HepG2 (cell line): ENCODE results near the gene TM9SF4. TPM values are rescaled to one million over a fixed set of nuclear protein-coding genes. Genes with fewer than 3 reads are reported as not detected.

Experiments
- JARID2 ChIP-seq: sonication (generic); formaldehyde crosslinking; IDR thresholded peaks from 2 replicates; pipeline ENCODE4 v1.8.1; 2023; ENCODE audit warnings: missing genetic modification reagents, inconsistent platforms; ENCODE audit not compliant: insufficient replicate concordance
- KDM5A ChIP-seq: fragments of 200-600 bp; sonication (generic); IDR thresholded peaks from 2 replicates; pipeline ENCODE4 v1.7.0; 2018; ENCODE audit warnings: antibody characterized with exemption, mild to moderate bottlenecking, low read length, borderline replicate concordance
- MED13 ChIP-seq: sonication (generic); formaldehyde crosslinking; IDR thresholded peaks from 2 replicates; pipeline ENCODE4 v1.5.0; 2020; ENCODE audit warnings: missing genetic modification reagents
- NCOR1 ChIP-seq: fragments of 200-600 bp; sonication (generic); IDR thresholded peaks from 2 replicates; pipeline ENCODE4 v1.7.0; 2017; ENCODE audit warnings: antibody characterized with exemption, low read length, borderline replicate concordance
- NFE2L1 ChIP-seq: sonication (generic); formaldehyde crosslinking; IDR thresholded peaks from 2 replicates; pipeline ENCODE4 v1.4.0; 2020; ENCODE audit warnings: missing genetic modification reagents, mild to moderate bottlenecking, borderline replicate concordance
- NFE2L2 ChIP-seq: fragments of 150-350 bp; IDR thresholded peaks from 2 replicates; pipeline ENCODE4 v1.6.1; 2014; ENCODE audit warnings: low read length
- NFKBIZ ChIP-seq: IDR thresholded peaks from 2 replicates; pipeline ENCODE4 v1.6.1; 2018; ENCODE audit warnings: missing genetic modification reagents, missing compliant biosample characterization
- NFYB ChIP-seq: sonication (generic); formaldehyde crosslinking; IDR thresholded peaks from 2 replicates; pipeline ENCODE4 v1.4.0; 2020; ENCODE audit warnings: missing genetic modification reagents
- RXRA ChIP-seq: sonication (generic); formaldehyde crosslinking; IDR thresholded peaks from 2 replicates; pipeline ENCODE4 v1.5.1; 2020; ENCODE audit warnings: missing genetic modification reagents
- SNAPC2 ChIP-seq: sonication (generic); formaldehyde crosslinking; IDR thresholded peaks from 2 replicates; pipeline ENCODE4 v1.8.1; 2022; ENCODE audit warnings: mild to moderate bottlenecking, missing genetic modification reagents
- SOX6 ChIP-seq, 2 experiments: fragments of 450-650 bp in 1 of 2; sonication (generic) in 1 of 2; formaldehyde crosslinking in 1 of 2; IDR thresholded peaks; 2 replicates each; pipeline versions ENCODE4 v1.4.0 to v1.6.1; 2017 to 2020; ENCODE audit warnings: antibody characterized with exemption in 1 of 2, mild to moderate bottlenecking in 1 of 2, missing genetic modification reagents in 1 of 2
- TAF1 ChIP-seq: sonication (generic); formaldehyde crosslinking; IDR thresholded peaks from 2 replicates; pipeline ENCODE4 v1.4.0; 2020; ENCODE audit warnings: missing genetic modification reagents
- ZMYM4 ChIP-seq: sonication (generic); formaldehyde crosslinking; IDR thresholded peaks from 2 replicates; pipeline ENCODE4 v1.8.1; 2023; ENCODE audit warnings: mild to moderate bottlenecking, missing genetic modification reagents
- ZNF331 ChIP-seq: sonication (generic); formaldehyde crosslinking; IDR thresholded peaks from 2 replicates; pipeline ENCODE4 v1.4.0; 2020; ENCODE audit warnings: missing genetic modification reagents
- ZNF616 ChIP-seq: sonication (generic); formaldehyde crosslinking; IDR thresholded peaks from 2 replicates; pipeline ENCODE4 v1.5.0; 2020; ENCODE audit warnings: low read depth, mild to moderate bottlenecking, missing genetic modification reagents
- ZNF777 ChIP-seq: sonication (generic); formaldehyde crosslinking; IDR thresholded peaks from 2 replicates; pipeline ENCODE4 v1.4.0; 2020; ENCODE audit warnings: missing genetic modification reagents
- ZSCAN30 ChIP-seq: sonication (generic); formaldehyde crosslinking; IDR thresholded peaks from 2 replicates; pipeline ENCODE4 v1.5.0; 2020; ENCODE audit warnings: mild to moderate bottlenecking, missing genetic modification reagents
- polyA plus RNA-seq, 8 experiments: library from polyadenylated mRNA; depleted of rRNA in 3 of 8; stranded (reverse) in 7 of 8; unstranded in 1 of 8; fragments of >200 nt; fragmentation: Illumina TruSeq in 4 of 8; extraction: Trizol in 4 of 8; gene quantifications; 2 replicates each; pipeline versions ENCODE4 v1.2.1 to v1.2.3, GENCODE V29; 2011 to 2016; ENCODE audit warnings: low read depth in 4 of 8, missing spikeins in 1 of 8, mixed read lengths in 1 of 8; ENCODE audit not compliant: insufficient read depth in 1 of 8
- total RNA-seq, 5 experiments: library from RNA; depleted of rRNA; stranded (reverse); fragments of >200 nt; fragmentation: Illumina TruSeq; extraction: Trizol; gene quantifications; 2 replicates each; pipeline ENCODE4 v1.2.3, GENCODE V29; 2016; ENCODE audit warnings: low read depth in 1 of 5
- TF ChIP-seq, protein P1 (sequence below), 2 experiments: sonication (generic) in 1 of 2; formaldehyde crosslinking in 1 of 2; IDR thresholded peaks; 2 replicates each; pipeline versions ENCODE4 v1.4.0 to v1.6.1; 2018 to 2020; ENCODE audit warnings: missing genetic modification reagents in 2 of 2, borderline replicate concordance in 1 of 2, low read depth in 1 of 2, mild to moderate bottlenecking in 1 of 2, missing biosample characterization in 1 of 2
- TF ChIP-seq, protein P2 (sequence below): sonication (generic); formaldehyde crosslinking; IDR thresholded peaks from 2 replicates; pipeline ENCODE4; 2020; ENCODE audit warnings: missing genetic modification reagents, mild to moderate bottlenecking, borderline replicate concordance
- TF ChIP-seq, protein P3 (sequence below): sonication (generic); formaldehyde crosslinking; IDR thresholded peaks from 2 replicates; pipeline ENCODE4 v1.8.1; 2023; ENCODE audit warnings: mild to moderate bottlenecking, missing genetic modification reagents
- TF ChIP-seq, protein P4 (sequence below): sonication (generic); formaldehyde crosslinking; IDR thresholded peaks from 2 replicates; pipeline ENCODE4 v1.5.0; 2020; ENCODE audit warnings: mild to moderate bottlenecking, missing genetic modification reagents

Gene TM9SF4
- total and polyA plus RNA-seq, 2 of the 13 experiments (the other 11 are each of a cell fraction or from before 2014, with no cell fraction given), result 53.5 to 171 TPM

DNA sequence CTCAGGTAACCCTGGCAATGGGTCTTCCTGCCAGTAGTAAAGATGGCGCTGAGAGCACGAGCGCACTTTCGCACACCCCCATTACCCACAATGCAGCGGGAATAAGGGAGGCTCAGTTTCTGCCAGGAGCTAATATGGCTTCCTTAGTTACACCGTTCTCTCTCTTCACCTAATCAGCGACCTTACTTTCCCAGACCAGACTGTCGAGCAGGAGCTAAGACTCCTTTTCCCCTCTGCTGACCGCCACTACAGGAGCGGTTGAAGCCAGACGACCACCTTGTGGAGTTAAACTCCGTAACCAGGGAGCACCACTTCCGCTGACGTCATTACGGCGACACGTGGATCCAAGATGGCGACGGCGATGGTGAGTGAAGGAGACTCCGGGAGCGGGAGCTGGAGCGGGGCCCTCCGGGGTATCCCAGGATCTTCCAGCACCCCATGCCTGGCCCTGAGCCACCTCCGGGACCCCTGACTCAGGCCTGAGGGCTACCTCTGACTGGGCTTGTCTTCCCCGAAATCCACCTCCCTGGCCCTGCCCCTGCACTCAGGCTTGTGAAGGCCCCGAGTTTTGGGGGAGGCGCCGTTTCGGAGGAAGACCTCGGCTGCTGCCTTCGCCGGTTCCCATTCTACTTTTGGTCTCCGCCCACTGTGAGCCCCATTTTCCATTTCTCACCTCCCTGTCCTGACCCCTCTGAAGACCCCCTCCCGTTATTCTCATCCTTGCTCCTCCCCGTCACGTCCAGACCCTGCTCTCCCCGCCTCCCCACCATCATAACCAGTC, at the start of gene TM9SF4 (continued):
- TF ChIP-seq, protein P1, sequence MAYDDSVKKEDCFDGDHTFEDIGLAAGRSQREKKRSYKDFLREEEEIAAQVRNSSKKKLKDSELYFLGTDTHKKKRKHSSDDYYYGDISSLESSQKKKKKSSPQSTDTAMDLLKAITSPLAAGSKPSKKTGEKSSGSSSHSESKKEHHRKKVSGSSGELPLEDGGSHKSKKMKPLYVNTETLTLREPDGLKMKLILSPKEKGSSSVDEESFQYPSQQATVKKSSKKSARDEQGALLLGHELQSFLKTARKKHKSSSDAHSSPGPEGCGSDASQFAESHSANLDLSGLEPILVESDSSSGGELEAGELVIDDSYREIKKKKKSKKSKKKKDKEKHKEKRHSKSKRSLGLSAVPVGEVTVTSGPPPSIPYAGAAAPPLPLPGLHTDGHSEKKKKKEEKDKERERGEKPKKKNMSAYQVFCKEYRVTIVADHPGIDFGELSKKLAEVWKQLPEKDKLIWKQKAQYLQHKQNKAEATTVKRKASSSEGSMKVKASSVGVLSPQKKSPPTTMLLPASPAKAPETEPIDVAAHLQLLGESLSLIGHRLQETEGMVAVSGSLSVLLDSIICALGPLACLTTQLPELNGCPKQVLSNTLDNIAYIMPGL (CRISPR knock-in tag; IDR thresholded peaks at IDR 0.05; ENCODE audit: borderline replicate concordance in 1 of 2, low read depth in 1 of 2), result peak; percentile 84 to 91; a peak in 3 of 4 replicates
- TF ChIP-seq SNAPC2 (no peak), ZSCAN30 (peak; percentile 58), ZMYM4 (CRISPR knock-in tag) (peak; percentile 89), NFYB (CRISPR knock-in tag) (peak; percentile 55), ZNF331 (CRISPR knock-in tag) (peak; percentile 91), NFKBIZ (CRISPR knock-in tag) (peak; percentile 16; the same call in 1 of the 2 replicates), NFE2L1 (peak; percentile 89; the same call in 1 of the 2 replicates), ZNF616 (CRISPR knock-in tag) (peak; percentile 31; the same call in 1 of the 2 replicates), NCOR1 (peak; percentile 38; the same call in 1 of the 2 replicates), TAF1 (CRISPR knock-in tag) (peak; percentile 99), KDM5A (peak; percentile 96), JARID2 (no peak), SOX6 (IDR thresholded peaks at IDR 0.05) (no peak), SOX6 (CRISPR knock-in tag; IDR thresholded peaks at IDR 0.05) (peak; percentile 85), RXRA (peak; percentile 84), ZNF777 (CRISPR knock-in tag) (peak; percentile 67), NFE2L2 (peak; percentile 33; the same call in 1 of the 2 replicates), MED13 (peak; percentile 86)
- TF ChIP-seq, protein P2, sequence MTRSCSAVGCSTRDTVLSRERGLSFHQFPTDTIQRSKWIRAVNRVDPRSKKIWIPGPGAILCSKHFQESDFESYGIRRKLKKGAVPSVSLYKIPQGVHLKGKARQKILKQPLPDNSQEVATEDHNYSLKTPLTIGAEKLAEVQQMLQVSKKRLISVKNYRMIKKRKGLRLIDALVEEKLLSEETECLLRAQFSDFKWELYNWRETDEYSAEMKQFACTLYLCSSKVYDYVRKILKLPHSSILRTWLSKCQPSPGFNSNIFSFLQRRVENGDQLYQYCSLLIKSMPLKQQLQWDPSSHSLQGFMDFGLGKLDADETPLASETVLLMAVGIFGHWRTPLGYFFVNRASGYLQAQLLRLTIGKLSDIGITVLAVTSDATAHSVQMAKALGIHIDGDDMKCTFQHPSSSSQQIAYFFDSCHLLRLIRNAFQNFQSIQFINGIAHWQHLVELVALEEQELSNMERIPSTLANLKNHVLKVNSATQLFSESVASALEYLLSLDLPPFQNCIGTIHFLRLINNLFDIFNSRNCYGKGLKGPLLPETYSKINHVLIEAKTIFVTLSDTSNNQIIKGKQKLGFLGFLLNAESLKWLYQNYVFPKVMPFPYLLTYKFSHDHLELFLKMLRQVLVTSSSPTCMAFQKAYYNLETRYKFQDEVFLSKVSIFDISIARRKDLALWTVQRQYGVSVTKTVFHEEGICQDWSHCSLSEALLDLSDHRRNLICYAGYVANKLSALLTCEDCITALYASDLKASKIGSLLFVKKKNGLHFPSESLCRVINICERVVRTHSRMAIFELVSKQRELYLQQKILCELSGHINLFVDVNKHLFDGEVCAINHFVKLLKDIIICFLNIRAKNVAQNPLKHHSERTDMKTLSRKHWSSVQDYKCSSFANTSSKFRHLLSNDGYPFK (CRISPR knock-in tag), result peak; percentile 98
- TF ChIP-seq, protein P3, sequence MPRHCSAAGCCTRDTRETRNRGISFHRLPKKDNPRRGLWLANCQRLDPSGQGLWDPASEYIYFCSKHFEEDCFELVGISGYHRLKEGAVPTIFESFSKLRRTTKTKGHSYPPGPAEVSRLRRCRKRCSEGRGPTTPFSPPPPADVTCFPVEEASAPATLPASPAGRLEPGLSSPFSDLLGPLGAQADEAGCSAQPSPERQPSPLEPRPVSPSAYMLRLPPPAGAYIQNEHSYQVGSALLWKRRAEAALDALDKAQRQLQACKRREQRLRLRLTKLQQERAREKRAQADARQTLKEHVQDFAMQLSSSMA (CRISPR knock-in tag), result peak; percentile 65
- TF ChIP-seq, protein P4, sequence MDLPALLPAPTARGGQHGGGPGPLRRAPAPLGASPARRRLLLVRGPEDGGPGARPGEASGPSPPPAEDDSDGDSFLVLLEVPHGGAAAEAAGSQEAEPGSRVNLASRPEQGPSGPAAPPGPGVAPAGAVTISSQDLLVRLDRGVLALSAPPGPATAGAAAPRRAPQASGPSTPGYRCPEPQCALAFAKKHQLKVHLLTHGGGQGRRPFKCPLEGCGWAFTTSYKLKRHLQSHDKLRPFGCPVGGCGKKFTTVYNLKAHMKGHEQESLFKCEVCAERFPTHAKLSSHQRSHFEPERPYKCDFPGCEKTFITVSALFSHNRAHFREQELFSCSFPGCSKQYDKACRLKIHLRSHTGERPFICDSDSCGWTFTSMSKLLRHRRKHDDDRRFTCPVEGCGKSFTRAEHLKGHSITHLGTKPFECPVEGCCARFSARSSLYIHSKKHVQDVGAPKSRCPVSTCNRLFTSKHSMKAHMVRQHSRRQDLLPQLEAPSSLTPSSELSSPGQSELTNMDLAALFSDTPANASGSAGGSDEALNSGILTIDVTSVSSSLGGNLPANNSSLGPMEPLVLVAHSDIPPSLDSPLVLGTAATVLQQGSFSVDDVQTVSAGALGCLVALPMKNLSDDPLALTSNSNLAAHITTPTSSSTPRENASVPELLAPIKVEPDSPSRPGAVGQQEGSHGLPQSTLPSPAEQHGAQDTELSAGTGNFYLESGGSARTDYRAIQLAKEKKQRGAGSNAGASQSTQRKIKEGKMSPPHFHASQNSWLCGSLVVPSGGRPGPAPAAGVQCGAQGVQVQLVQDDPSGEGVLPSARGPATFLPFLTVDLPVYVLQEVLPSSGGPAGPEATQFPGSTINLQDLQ (CRISPR knock-in tag), result peak; percentile 99
